Ovary (tissue), 9 donors: ENCODE results near the gene MIER3. TPM values are rescaled to one million over a fixed set of nuclear protein-coding genes. Genes with fewer than 3 reads are reported as not detected.

ENCODE experiments used
- DNase-seq, 5 donors: peaks; one replicate each; pipeline ENCODE4 v3.0.0-alpha.2; 2019 to 2020
- H3K27ac ChIP-seq, 2 donors: fragments of 200-600 bp; one replicate each; pipeline versions ENCODE4 v1.5.1 to v1.8.0; 2019 to 2022
- H3K27me3 ChIP-seq: fragments of 200-600 bp; one replicate; pipeline ENCODE4 v1.8.0; 2022
- H3K36me3 ChIP-seq: fragments of 200-600 bp; sonication (generic); one replicate; pipeline ENCODE4 v1.5.1; 2019
- H3K4me1 ChIP-seq: one replicate; pipeline ENCODE4 v1.8.1; 2013; ENCODE audit warnings: mild to moderate bottlenecking, moderate library complexity; ENCODE audit not compliant: insufficient read depth
- H3K4me3 ChIP-seq: fragments of 200-600 bp; sonication (generic); one replicate; pipeline ENCODE4 v1.5.1; 2017
- H3K9me3 ChIP-seq, 2 donors: fragments of 200-600 bp in 1 of 2; sonication (generic) in 1 of 2; one replicate each; pipeline versions ENCODE4 v1.5.1 to v1.8.1; 2013 to 2019; ENCODE audit warnings: mild to moderate bottlenecking in 1 of 2, moderate library complexity in 1 of 2
- CTCF ChIP-seq, 3 donors: fragments of 450-650 bp in 2 of 3; fragments of 200-600 bp in 1 of 3; IDR thresholded peaks; one replicate each; pipeline versions ENCODE4 v1.5.1 to v1.8.0; 2016 to 2022; ENCODE audit warnings: antibody characterized with exemption in 3 of 3, mild to moderate bottlenecking in 1 of 3
- EP300 ChIP-seq: sonication (generic); formaldehyde crosslinking; IDR thresholded peaks from one replicate; pipeline ENCODE4 v1.6.1; 2017; ENCODE audit warnings: antibody characterized with exemption
- POLR2A ChIP-seq: fragments of 450-650 bp; IDR thresholded peaks from one replicate; pipeline ENCODE4 v1.6.1; 2017; ENCODE audit warnings: antibody characterized with exemption, mild to moderate bottlenecking, moderate library complexity
- WGBS, 3 donors: extraction: QIAGEN DNeasy Blood & Tissue Kit in 1 of 3; methylation state at CpG; one replicate each; pipeline versions ENCODE4 v1.1.5 to v1.1.7; 2013 to 2017; 5-methylcytosine and 5-hydroxymethylcytosine counted together
- intact Hi-C, 4 donors: fragments of 100-400 bp; cut with DNase I; formaldehyde crosslinking; loops; one replicate each; pipeline versions ENCODE4 v1.11.0 to v1.15.1; 2022 to 2023
- polyA plus RNA-seq, 2 donors: library from polyadenylated mRNA; stranded (reverse); fragments of 200-250 nt in 1 of 2; fragments of 350-450 nt in 1 of 2; fragmentation: Illumina TruSeq in 1 of 2; extraction: RNeasy Lipid Tissue Mini Kit (QIAGEN cat#74804) in 1 of 2; gene quantifications; one replicate each; pipeline ENCODE4 v1.2.3, GENCODE V29; 2013 to 2014
- total RNA-seq, 7 donors: library from RNA; depleted of rRNA in 2 of 7; stranded (reverse); fragments of >200 nt in 2 of 7; fragmentation: NEBNext Ultra II Directional in 3 of 7; extraction: Animal tissue kit (Norgen Biotek cat#: 25700) in 3 of 7; gene quantifications; one replicate each; pipeline versions ENCODE4 v1.1.0 to v1.2.4, GENCODE V29; 2016 to 2023
- donor health status: DM: no; HTN: no; CAD: no; lungs with moderate emphysema.
- donor health status: DM: no; HTN: no; CAD: no.
- donor health status: Bipolar disorder and iron deficiency.
- donor health status: DM: yes; HTN: yes; CAD: no.
- donor health status: DM: no; HTN: no; CAD: no.
- donor health status: DM: yes; HTN: yes; CAD: no.

MIER3 gene
- total and polyA plus RNA-seq, 9 donors: 7.9 to 57.2 (median 33.8) TPM

- DNase-seq: no peak
- no peaks in the 10 kb centered on the region for H3K36me3 ChIP-seq
- no peak overlapping the region for H3K27ac ChIP-seq
- no peaks in the 10 kb centered on the region for H3K9me3 ChIP-seq
- TF ChIP-seq POLR2A: no peak
- no peak for TF ChIP-seq EP300
- TF ChIP-seq CTCF (IDR thresholded peaks at IDR 0.05): no peak
- no peak overlapping the region for H3K4me3 ChIP-seq
- H3K27me3 ChIP-seq: no peaks in the 10 kb centered on the region
- 89 to 96% (median 95%) methylated on average over 4 of the region's 4 CpGs for WGBS, 3 donors
- intact Hi-C loops: no loop called here
- H3K4me1 ChIP-seq: no peaks in the 10 kb centered on the region
Measured at GRCh38 chr5:56898213-56898612, 53.7 kb downstream of the MIER3 start.

- Histone ChIP-seq H3K27ac (no peak overlapping the region), H3K4me1 (no peaks in the 10 kb centered on the region), H3K9me3 (no peaks in the 10 kb centered on the region), H3K36me3 (no peaks in the 10 kb centered on the region), H3K4me3 (no peak overlapping the region), H3K27me3 (no peaks in the 10 kb centered on the region)
- intact Hi-C loops: loop anchor here in 1 of 4 donors (2.0 kb wide), 1 partner anchor 20 kb away; no protein-coding TSS in a partner anchor
- no peak for DNase-seq
- 96 to 100% (median 99%) methylated on average over 4 of the region's 4 CpGs for WGBS, 3 donors
- no peak for TF ChIP-seq EP300
- no peak for TF ChIP-seq CTCF (IDR thresholded peaks at IDR 0.05)
- TF ChIP-seq POLR2A: no peak
Measured at GRCh38 chr5:56896763-56897162, 55.2 kb downstream of the MIER3 start.

- no peak for DNase-seq
- H3K4me3 ChIP-seq: no peak overlapping the region
- no peaks in the 10 kb centered on the region for H3K36me3 ChIP-seq
- no peaks in the 10 kb centered on the region for H3K27me3 ChIP-seq
- H3K9me3 ChIP-seq: no peaks in the 10 kb centered on the region
- intact Hi-C loops: no loop called here
- TF ChIP-seq EP300 (no peak), CTCF (IDR thresholded peaks at IDR 0.05) (no peak), POLR2A (no peak)
- H3K4me1 ChIP-seq: no peaks in the 10 kb centered on the region
- H3K27ac ChIP-seq: no peak overlapping the region
- whole genome bisulfite sequencing, 3 donors: 92 to 96% (median 96%) methylated on average over 5 of the region's 5 CpGs
Measured at GRCh38 chr5:56893251-56893951, 58.5 kb downstream of the MIER3 start.

- no peaks in the 10 kb centered on the region for H3K27me3 ChIP-seq
- no peak overlapping the region for H3K4me3 ChIP-seq
- no peak for DNase-seq
- no peaks in the 10 kb centered on the region for H3K36me3 ChIP-seq
- WGBS, 3 donors: 92 to 97% (median 96%) methylated on average over 5 of the region's 5 CpGs
- no peaks in the 10 kb centered on the region for H3K9me3 ChIP-seq
- TF ChIP-seq POLR2A (no peak), CTCF (IDR thresholded peaks at IDR 0.05) (no peak), EP300 (no peak)
- no peak overlapping the region for H3K27ac ChIP-seq
- intact Hi-C loops: no loop called here
- no peaks in the 10 kb centered on the region for H3K4me1 ChIP-seq
Measured at GRCh38 chr5:56881571-56881970, 70.4 kb downstream of the MIER3 start.
